Airway epithelial cell (primary cell): ENCODE data around the gene OR51D1. TPM values are rescaled to one million over a fixed set of nuclear protein-coding genes. Genes with fewer than 3 reads are reported as not detected.

Experiments used
- total RNA-seq: library from RNA; depleted of rRNA; stranded (reverse); fragments of >200 nt; gene quantifications from 2 replicates; pipeline ENCODE4 v1.2.3, GENCODE V29; 2015

OR51D1 gene
- not detected in 2 replicates for total RNA-seq

GRCh38 chr11:4636962-4637661 is at the start of gene OR51D1:
OR51D1 (plus strand) TSS chr11:4637477; CDS start chr11:4639791, 2,314 bp downstream.

DNA sequence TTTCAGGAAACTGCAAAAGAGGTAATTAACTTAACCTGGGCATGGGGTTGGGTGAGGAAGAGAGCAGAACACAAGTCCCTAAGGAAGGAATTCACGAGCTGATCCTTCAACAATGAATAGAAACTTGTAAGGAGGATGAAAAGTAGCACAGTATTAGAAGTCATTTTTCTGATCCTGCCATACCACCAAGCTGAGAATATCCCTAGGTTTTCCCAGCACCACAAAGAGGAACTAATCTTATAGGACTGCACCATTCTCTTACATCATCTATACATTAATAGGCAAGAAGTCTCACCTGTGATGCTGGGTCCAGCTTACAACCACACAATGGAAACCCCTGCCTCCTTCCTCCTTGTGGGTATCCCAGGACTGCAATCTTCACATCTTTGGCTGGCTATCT is 43.5 kb upstream of the OR51D1 start, which contains the start of gene OR52I1:
Gene OR52I1, plus strand, starts transcription at position 301 of the 400 bp plus-strand sequence. Its CDS starts 0 bp downstream, at position 301.

GRCh38 chr11:4607781-4608666 is 29.3 kb upstream of the OR51D1 start, which contains the start of gene TRIM68:
TRIM68 (minus strand) TSS chr11:4608231; CDS start chr11:4605504, 2,727 bp downstream.

DNA sequence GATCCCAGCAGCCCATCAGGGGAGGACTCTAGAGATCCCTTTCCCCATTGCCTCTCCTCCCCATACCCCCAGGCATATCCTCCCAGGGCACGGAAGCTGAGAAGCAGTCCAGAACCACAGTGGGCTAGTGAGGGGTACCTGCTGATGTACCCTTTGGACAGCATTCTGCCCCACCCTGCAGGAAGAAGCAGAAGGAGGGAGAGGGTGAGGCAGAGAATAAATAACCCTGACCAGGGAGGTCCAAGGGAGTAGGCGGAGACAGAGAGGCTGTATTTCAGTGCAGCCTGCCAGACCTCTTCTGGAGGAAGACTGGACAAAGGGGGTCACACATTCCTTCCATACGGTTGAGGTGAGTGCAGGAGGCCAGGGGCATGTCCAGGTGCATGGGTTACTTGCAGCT is 6.4 kb downstream of the OR51D1 start, which contains the start of gene OR51E1:
Gene OR51E1, plus strand, starts transcription at position 301 of the 400 bp plus-strand sequence. CDS start 8,545 bp downstream, outside the sequence.

Other genes starting within 250 kb of the OR51D1 start
- 10.2 and 13.8 TPM in 2 replicates for gene TRIM21, start 243.8 kb upstream of the OR51D1 start, total RNA-seq
- not detected in 2 replicates for gene OR52K2, start 188.2 kb upstream of the OR51D1 start, total RNA-seq
- gene OR52K1, start 154.8 kb upstream of the OR51D1 start, total RNA-seq, result not detected in 2 replicates
- gene OR52M1, start 92.3 kb upstream of the OR51D1 start, total RNA-seq, result not detected in 2 replicates
- not detected in 2 replicates for gene OR52I2, start 55.7 kb upstream of the OR51D1 start, total RNA-seq
- gene OR52I1, start 43.4 kb upstream of the OR51D1 start, total RNA-seq, result not detected in 2 replicates
- 4.1 and 6.7 TPM in 2 replicates for gene TRIM68, start 29.2 kb upstream of the OR51D1 start, total RNA-seq
- not detected in 2 replicates for gene OR51E1, start 6.5 kb downstream of the OR51D1 start, total RNA-seq
- gene OR51E2, start 60.4 kb downstream of the OR51D1 start, total RNA-seq, result not detected in 2 replicates
- not detected in 2 replicates for gene MMP26, start 67.3 kb downstream of the OR51D1 start, total RNA-seq
- gene OR51F1, start 132.5 kb downstream of the OR51D1 start, total RNA-seq, result not detected in 2 replicates
- not detected in 2 replicates for gene OR52R1, start 166.9 kb downstream of the OR51D1 start, total RNA-seq
- not detected in 2 replicates for gene OR51F2, start 183.8 kb downstream of the OR51D1 start, total RNA-seq
- gene OR51S1, start 211.7 kb downstream of the OR51D1 start, total RNA-seq, result not detected in 2 replicates
- gene OR51T1, start 244.4 kb downstream of the OR51D1 start, total RNA-seq, result not detected in 2 replicates